Amniotic stem cell (primary cell): ENCODE measurements around the gene PTK6.

Experiments
- DNase-seq: peaks from one replicate; lab custom pipeline; 2025; lab: John Stamatoyannopoulos, UW

The PTK6 gene

GRCh38 chr20:63557481-63557891 is 20.3 kb upstream of the PTK6 start:
- DNase-seq, result no peak

DNA sequence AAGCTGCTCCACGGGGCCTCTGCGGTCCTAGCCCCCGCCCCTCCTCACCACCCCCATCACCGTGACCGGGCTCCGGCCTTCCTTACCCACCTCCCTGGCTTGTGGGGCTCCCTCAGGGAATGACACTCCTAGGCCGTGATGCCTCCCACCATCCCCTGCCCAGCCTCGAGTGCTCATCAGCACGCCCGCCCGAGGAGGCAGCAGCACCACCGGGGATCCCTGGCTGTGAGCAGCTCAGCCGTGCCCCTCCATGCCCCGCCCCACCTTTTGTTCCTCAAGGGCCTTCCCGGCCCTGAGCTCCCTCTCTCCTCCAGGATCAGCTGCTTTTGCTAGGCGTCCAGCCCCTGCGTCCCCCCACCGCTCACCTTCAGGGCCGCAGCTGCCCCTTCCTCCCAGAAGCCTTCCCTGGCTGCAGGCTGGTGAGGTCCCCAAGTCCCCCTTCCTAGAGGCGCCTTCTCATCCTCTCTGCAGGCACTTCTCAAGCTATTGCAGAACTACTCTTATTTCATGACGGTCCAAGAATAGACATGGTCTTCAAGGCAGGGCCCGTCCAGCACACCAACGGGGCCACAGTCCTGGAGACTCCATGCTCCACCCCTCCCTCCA is 19.8 kb upstream of the PTK6 start:
- no peak for DNase-seq

DNA sequence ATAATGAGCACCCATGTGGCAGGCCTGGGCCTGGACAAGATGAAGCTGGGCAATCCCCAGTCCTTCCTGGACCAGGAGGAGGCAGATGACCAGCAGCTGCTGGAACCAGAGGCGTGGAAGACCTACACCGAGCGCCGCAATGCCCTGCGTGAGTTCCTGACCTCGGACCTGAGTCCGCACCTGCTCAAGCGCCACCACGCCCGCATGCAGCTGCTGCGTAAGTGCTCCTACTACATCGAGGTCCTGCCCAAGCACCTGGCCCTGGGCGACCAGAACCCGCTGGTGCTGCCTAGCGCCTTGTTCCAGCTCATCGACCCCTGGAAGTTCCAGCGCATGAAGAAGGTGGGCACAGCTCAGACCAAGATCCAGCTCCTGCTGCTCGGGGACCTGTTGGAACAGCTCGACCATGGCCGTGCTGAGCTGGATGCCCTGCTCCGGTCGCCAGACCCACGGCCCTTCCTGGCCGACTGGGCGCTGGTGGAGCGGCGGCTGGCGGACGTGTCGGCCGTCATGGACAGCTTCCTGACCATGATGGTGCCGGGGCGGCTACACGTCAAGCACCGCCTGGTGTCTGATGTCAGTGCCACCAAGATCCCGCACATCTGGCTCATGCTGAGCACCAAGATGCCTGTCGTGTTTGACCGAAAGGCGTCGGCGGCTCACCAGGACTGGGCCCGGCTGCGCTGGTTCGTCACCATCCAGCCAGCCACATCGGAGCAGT is 18.6 kb upstream of the PTK6 start:
- no peak for DNase-seq

DNA sequence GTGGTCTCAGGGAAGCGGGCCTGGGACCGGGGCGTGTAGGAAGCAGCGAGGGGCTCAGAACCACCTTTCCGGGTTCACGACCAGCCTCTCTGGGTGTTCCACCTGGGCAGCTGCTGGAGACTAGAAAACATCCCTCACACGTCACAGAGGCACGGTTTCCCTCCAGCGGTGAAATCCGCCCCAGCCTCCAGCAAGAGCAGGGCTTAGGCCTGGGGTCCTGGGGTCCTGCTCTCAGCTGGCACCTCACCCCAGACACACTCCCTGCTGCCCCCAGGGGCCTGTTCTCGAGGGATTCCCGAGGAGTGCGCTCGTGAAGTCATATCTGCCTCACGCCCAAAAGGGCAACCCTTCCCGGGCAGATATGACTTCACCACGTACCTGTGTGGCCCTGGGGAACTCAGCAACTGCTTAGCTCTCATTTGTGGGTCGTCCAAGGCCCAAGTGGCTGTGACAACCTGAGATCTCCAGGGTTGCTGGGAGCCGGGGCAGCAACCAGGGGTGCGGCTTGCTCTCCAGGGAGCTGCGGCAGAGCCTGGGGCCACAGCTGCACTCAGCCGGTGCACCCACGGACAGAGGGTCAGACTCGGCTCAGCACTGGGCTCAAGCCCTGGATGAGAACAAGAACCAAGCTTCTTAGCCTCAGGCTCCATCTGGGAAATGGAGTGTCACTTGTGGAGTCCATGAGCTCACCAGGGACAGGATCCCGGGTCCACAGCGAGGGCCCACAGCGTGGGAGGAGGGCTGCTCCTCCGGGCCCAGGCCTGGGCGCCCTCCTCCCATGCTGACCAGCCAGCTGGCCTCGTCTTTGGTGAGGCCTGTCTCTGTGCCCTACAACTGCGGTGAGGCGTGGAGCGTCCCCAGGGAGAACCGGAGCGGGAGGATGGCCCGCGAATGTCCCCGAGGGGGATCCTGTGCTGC is 17.4 kb upstream of the PTK6 start:
- DNase-seq, result no peak

- no peak for DNase-seq
Observed at GRCh38 chr20:63553933-63554290, 16.7 kb upstream of the PTK6 start, which contains the start of gene FNDC11. FNDC11 (plus strand) TSS chr20:63554159; CDS start chr20:63555664, 1,505 bp downstream.

DNA sequence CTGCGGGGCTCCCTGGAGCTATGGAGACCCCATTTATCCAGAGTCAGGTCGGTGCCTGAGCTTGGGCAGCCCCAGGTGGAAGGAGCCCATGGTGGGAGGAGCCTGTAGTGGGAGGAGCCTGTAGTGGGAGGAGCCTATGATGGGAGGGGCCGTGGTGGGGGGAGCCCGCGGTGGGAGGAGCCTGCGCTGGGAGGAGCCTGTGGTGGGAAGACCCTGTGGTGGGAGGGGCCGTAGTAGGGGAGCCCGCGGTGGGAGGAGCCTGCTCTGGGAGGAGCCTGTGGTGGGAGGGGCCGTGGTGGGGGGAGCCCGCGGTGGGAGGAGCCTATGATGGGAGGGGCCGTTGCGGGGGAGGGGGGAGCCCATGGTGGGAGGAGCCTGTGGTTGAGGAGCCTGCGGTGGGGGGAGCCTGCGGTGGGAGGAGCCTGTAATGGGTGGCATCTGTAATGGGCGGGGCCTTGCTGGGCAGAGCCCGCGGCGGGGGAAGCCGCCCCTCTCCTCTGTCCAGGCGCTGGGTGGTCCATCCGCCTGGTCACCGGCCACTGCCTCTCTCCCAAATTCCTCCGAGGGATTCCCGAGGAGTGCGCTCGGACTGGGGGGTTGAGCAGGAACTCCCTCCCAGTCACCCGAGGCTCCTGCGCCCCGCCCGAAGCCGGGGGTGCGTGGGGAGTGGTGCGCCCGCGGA is 16.2 kb upstream of the PTK6 start:
- DNase-seq, result peak; percentile 63

- no peak for DNase-seq
Observed at GRCh38 chr20:63552481-63553249, 15.5 kb upstream of the PTK6 start.

DNA sequence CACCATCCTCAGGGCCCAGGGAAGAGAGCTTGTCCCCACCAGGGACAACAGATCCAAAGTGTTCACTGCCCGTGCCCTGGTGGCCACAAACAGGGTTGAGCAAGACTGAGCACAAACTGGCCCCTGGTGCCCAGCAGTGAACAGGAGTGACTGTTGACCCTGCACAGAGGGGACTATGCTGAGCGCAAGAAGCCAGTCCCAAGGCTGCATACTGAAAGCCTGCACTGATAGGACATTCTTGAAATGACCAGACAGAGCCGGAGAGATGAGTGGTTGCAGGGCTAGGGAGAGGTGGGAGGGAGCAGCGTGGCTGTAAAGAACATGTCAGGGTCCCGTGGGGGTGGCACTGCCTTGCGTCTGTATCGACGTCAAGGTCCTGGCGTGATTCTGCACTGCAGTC is 13.9 kb upstream of the PTK6 start:
- DNase-seq, result no peak

GRCh38 chr20:63549679-63550282 is 12.6 kb upstream of the PTK6 start:
- DNase-seq, result no peak

DNA sequence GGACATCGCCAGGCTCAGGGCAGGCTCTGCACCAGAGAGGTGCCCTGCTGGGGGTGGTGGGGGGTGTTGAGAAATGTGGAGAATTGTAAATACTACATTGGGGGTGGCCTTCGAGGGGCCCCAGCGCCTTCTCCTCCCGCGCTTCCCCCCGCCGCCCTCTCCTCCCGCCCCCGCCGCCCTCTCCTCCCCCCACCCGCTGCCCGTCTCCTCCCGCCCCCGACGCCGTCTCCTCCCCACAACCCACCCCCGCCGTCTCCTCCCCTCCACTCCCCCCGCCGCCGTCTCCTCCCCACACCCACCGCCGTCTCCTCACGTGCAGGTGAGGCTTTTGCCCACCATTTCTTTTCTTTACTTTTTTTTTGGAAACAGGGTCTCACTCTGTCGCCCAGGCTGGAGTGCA is 11.8 kb upstream of the PTK6 start:
- no peak for DNase-seq

GRCh38 chr20:63548542-63548941 is 11.4 kb upstream of the PTK6 start:
- DNase-seq, result no peak

GRCh38 chr20:63547725-63548480 is 10.7 kb upstream of the PTK6 start, which contains the start of gene SRMS:
SRMS (minus strand) TSS chr20:63547749; CDS start chr20:63547463, 286 bp downstream.
- DNase-seq, result no peak

GRCh38 chr20:63546956-63547724 is 10.0 kb upstream of the PTK6 start:
- no peak for DNase-seq

DNA sequence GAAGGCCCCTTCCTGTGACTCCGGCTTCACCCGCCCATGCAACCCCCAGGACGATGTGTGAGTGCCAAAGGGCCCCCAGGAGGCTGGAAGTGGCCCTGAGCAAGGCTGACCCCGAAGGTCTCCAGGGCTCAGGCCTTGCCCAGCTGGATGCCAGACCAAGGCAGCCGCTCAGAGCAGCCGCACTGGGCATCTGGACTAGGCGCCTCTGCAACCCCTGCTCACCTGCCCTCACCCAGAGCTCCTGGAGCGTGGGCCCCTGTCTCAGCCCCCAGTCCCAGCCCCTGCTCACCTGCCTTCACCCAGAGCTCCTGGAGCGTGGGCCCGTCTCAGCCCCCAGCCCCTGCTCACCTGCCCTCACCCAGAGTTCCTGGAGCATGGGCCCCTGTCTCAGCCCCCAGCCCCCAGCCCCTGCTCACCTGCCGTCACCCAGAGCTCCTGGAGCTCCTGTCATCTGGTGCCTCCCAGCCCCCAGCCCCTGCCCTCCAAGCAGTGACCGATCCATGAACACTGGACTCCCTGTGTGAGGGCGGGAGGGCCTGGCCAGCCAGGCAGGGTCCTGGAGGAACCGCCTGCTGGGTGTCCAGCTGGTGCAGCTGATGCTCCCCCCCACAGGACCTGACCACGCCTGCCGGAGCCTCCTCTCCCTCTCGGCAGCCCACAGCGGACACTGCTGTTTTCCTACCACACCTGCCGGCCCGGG is 9.2 kb upstream of the PTK6 start:
- DNase-seq, result no peak

DNA sequence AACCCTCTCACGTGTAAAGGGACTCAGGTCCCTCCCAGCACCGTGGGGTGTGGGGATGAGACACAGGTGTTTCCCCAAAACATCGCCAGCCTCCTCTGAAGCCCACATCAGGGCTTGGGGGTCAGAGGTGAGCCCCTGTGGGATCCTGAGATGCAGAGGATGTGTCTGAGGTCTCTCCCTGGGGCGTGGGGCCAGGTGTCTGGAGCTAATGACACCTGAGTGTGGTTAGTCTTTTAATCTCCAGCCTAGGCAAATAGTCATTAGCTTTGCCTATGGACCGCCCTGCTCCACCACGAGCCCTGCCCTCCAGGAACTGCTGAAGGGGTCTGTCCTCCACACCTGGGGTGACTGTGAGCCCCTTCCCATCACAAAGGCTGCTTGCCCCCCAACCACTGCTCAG is 8.6 kb upstream of the PTK6 start:
- no peak for DNase-seq

DNA sequence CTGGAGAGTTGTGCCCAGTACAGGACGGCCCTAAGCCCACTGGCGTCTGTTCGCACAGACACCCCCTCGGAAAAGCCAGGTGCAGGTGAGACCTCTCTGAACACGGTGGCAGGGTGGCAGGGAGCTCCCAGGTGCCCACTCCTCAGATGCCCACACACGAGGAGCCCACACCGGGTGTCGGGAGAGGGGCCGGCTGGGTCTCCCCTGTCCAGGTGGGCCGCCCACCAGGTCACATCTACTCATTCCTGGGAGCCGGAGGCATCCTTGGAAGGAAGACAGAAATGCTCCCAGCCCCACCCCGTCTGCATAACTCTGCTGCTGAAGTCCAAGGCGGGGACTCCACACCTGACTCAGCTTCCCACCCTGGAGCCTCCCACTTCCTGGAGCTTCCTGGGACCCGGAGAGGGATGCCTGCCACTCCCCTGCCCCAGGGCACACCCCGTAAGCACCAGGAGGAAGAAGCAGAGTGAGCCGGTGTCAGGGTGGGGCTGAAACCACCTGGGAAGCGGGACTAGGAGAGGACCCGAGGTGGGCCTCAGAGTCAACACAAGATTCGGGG is 7.9 kb upstream of the PTK6 start:
- no peak for DNase-seq

- DNase-seq, result no peak
Observed at GRCh38 chr20:63544241-63544957, 7.2 kb upstream of the PTK6 start.

DNA sequence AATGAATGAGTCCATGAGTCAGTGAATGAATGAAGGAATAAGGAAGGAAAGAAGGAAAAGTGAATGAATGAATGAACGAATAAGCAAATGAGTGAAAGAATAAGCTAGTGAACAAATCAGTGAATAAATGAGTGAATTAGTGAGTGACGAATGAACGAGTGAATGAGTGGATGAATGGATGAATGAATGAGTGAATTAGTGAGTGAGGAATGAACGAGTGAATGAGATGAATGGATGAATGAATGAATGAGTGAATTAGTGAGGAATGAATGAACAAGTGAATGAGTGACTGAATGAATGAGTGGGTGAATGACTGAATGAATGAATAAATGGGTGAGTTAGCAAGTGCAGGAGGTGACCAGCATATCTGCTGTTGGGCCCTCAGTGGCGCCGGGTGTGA is 6.6 kb upstream of the PTK6 start:
- DNase-seq, result no peak
